HG03565 (cell line): Measurements from ENCODE around the gene VASN.
"Not testable (repeated sequence)": the region's sequence is repeated elsewhere in the genome, so short reads cannot be mapped to it uniquely, and the experiment has no call there.

Source experiments
- ATAC-seq: cut with Tn5 transposase; IDR thresholded peaks from one replicate; pipeline ENCODE4 v1.9.1; 2021; ENCODE audit warnings: mild to moderate bottlenecking, moderate library complexity; ENCODE audit not compliant: unreplicated experiment

Gene VASN

GRCh38 chr16:4336701-4337539 lies 34.7 kb upstream of the VASN start:
- no peak for ATAC-seq

- ATAC-seq: no peak
Measured at GRCh38 chr16:4337540-4338088, 34.0 kb upstream of the VASN start.

- no peak for ATAC-seq
Measured at GRCh38 chr16:4338125-4338582, 33.5 kb upstream of the VASN start.

GRCh38 chr16:4338712-4339299 lies 32.8 kb upstream of the VASN start:
- no peak for ATAC-seq

GRCh38 chr16:4339455-4339854 lies 32.2 kb upstream of the VASN start:
- ATAC-seq: no peak

GRCh38 chr16:4339909-4340308 lies 31.7 kb upstream of the VASN start:
- ATAC-seq: no peak

GRCh38 chr16:4340443-4340842 lies 31.2 kb upstream of the VASN start:
- no peak for ATAC-seq

- ATAC-seq: no peak
Measured at GRCh38 chr16:4341250-4341649, 30.4 kb upstream of the VASN start.

GRCh38 chr16:4342866-4343744 lies 28.5 kb upstream of the VASN start:
- no peak for ATAC-seq

- ATAC-seq: not testable (repeated sequence)
Measured at GRCh38 chr16:4344300-4344982, 27.2 kb upstream of the VASN start.

- no peak for ATAC-seq
Measured at GRCh38 chr16:4344983-4345835, 26.4 kb upstream of the VASN start.

GRCh38 chr16:4345836-4346781 lies 25.5 kb upstream of the VASN start:
- no peak for ATAC-seq

GRCh38 chr16:4347010-4347409 lies 24.6 kb upstream of the VASN start:
- ATAC-seq: no peak

GRCh38 chr16:4347765-4348509 lies 23.7 kb upstream of the VASN start:
- ATAC-seq: no peak

- ATAC-seq: no peak
Measured at GRCh38 chr16:4349332-4349731, 22.3 kb upstream of the VASN start.

- no peak for ATAC-seq
Measured at GRCh38 chr16:4350365-4350786, 21.3 kb upstream of the VASN start.

- peak; percentile 81 for ATAC-seq
Measured at GRCh38 chr16:4350787-4351659, 20.6 kb upstream of the VASN start, which contains the start of gene PAM16. TSS of gene PAM16 (minus strand) at chr16:4351321. CDS start at chr16:4351234, 87 bp downstream.
